Epithelial cell of esophagus (primary cell): ENCODE data around the gene SMARCA4.
"Not testable (repeated sequence)": the region's sequence is repeated elsewhere in the genome, so short reads cannot be mapped to it uniquely, and the experiment has no call there.

ENCODE experiments used
- DNase-seq: peaks from one replicate; pipeline ENCODE4 v3.0.0; 2010; ENCODE audit warnings: low read depth
- H3K4me3 ChIP-seq: 2 replicates; pipeline ENCODE4 v1.5.1; 2011; ENCODE audit warnings: mild to moderate bottlenecking, low read length, control low read depth
- CTCF ChIP-seq: IDR thresholded peaks from 2 replicates; pipeline ENCODE4 v1.5.1; 2011; ENCODE audit warnings: low read depth, mild to moderate bottlenecking, low read length, control low read depth, inconsistent platforms; ENCODE audit not compliant: insufficient read depth; ENCODE audit errors: missing control alignments

SMARCA4 gene

GRCh38 chr19:11098327-11098726 lies 137.5 kb downstream of the SMARCA4 start:
- DNase-seq, result no peak
- TF ChIP-seq CTCF, result no peak
- H3K4me3 ChIP-seq, result no peak overlapping the region

GRCh38 chr19:11098861-11099260 lies 138.0 kb downstream of the SMARCA4 start:
- no peak for TF ChIP-seq CTCF
- DNase-seq, result no peak
- H3K4me3 ChIP-seq, result no peak overlapping the region

GRCh38 chr19:11100049-11100448 lies 139.2 kb downstream of the SMARCA4 start:
- TF ChIP-seq CTCF, result no peak
- no peak for DNase-seq
- H3K4me3 ChIP-seq, result no peak overlapping the region

- no peak overlapping the region for H3K4me3 ChIP-seq
- no peak for DNase-seq
- TF ChIP-seq CTCF, result no peak
Measured at GRCh38 chr19:11101057-11101456, 140.2 kb downstream of the SMARCA4 start.

GRCh38 chr19:11102944-11103343 lies 142.1 kb downstream of the SMARCA4 start:
- no peak overlapping the region for H3K4me3 ChIP-seq
- no peak for TF ChIP-seq CTCF
- no peak for DNase-seq

- DNase-seq, H3K4me3 ChIP-seq: not testable (repeated sequence)
Measured at GRCh38 chr19:11103667-11104066, 142.8 kb downstream of the SMARCA4 start.

- no peak for TF ChIP-seq CTCF
- DNase-seq, result no peak
- H3K4me3 ChIP-seq, result no peak overlapping the region
Measured at GRCh38 chr19:11105014-11105636, 144.3 kb downstream of the SMARCA4 start.
